ENCODE results near the gene DHRS13.

DNA sequence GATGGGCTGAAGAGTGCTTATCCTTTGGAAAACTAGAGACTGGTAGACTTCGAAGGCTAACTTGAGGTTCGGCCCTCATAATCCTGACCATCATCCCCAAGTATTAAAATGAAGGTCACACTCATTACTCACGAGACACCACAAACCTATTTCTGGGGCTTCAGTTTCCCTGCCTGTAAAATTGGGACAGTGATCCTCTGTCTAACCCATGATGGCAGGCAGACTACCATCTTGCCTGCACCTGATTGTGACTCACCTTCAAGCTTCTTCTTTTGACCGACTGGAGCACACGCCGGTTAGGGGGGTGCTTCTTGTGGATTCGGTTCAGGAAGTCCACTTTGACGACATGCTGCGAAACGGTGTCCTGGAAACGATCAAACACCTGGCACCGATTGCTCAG, 14.2 kb upstream of the DHRS13 start:
- TF ChIP-seq, protein P1, sequence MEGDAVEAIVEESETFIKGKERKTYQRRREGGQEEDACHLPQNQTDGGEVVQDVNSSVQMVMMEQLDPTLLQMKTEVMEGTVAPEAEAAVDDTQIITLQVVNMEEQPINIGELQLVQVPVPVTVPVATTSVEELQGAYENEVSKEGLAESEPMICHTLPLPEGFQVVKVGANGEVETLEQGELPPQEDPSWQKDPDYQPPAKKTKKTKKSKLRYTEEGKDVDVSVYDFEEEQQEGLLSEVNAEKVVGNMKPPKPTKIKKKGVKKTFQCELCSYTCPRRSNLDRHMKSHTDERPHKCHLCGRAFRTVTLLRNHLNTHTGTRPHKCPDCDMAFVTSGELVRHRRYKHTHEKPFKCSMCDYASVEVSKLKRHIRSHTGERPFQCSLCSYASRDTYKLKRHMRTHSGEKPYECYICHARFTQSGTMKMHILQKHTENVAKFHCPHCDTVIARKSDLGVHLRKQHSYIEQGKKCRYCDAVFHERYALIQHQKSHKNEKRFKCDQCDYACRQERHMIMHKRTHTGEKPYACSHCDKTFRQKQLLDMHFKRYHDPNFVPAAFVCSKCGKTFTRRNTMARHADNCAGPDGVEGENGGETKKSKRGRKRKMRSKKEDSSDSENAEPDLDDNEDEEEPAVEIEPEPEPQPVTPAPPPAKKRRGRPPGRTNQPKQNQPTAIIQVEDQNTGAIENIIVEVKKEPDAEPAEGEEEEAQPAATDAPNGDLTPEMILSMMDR (IDR thresholded peaks at IDR 0.05; ENCODE audit: low read depth, low read length) = no peak
- no peak for TF ChIP-seq POLR2A (IDR thresholded peaks at IDR 0.05; ENCODE audit: extremely low read depth, insufficient read length)
